HepG2 (cell line): ENCODE data around the gene MNAT1. TPM values are rescaled to one million over a fixed set of nuclear protein-coding genes. Genes with fewer than 3 reads are reported as not detected.

Experiments used
- ATM ChIP-seq: fragments of 450-650 bp; IDR thresholded peaks from 2 replicates; pipeline ENCODE4 v1.7.1; 2017; ENCODE audit warnings: mild to moderate bottlenecking, borderline replicate concordance
- HNF4G ChIP-seq, 2 experiments: sonication (generic) in 1 of 2; formaldehyde crosslinking in 1 of 2; IDR thresholded peaks; 2 replicates each; pipeline versions ENCODE4 v1.4.0 to v1.6.1; 2011 to 2020; ENCODE audit warnings: borderline replicate concordance in 2 of 2, low read depth in 2 of 2, mild to moderate bottlenecking in 2 of 2, low read length in 1 of 2, missing genetic modification reagents in 1 of 2, moderate library complexity in 1 of 2
- MBNL3 ChIP-seq: fragments of 250-450 bp; sonication (Bioruptor Pico); conservative IDR thresholded peaks from 2 replicates; pipeline ENCODE4 v1.8.0; 2022; ENCODE audit warnings: mild to moderate bottlenecking, inconsistent platforms
- MED13 ChIP-seq: sonication (generic); formaldehyde crosslinking; IDR thresholded peaks from 2 replicates; pipeline ENCODE4 v1.5.0; 2020; ENCODE audit warnings: missing genetic modification reagents
- NFIC ChIP-seq: IDR thresholded peaks from 2 replicates; pipeline ENCODE4 v1.6.1; 2012; ENCODE audit warnings: mild to moderate bottlenecking, low read length, inconsistent platforms
- ZFP90 ChIP-seq: sonication (generic); formaldehyde crosslinking; IDR thresholded peaks from 2 replicates; pipeline ENCODE4 v1.8.0; 2022; ENCODE audit warnings: missing genetic modification reagents, mild to moderate bottlenecking, inconsistent platforms, borderline replicate concordance
- ZNF33B ChIP-seq: sonication (generic); formaldehyde crosslinking; IDR thresholded peaks from 2 replicates; pipeline ENCODE4 v1.5.1; 2020; ENCODE audit warnings: mild to moderate bottlenecking, missing genetic modification reagents
- ZNF446 ChIP-seq: sonication (generic); formaldehyde crosslinking; IDR thresholded peaks from 2 replicates; pipeline ENCODE4 v1.5.0; 2020; ENCODE audit warnings: mild to moderate bottlenecking, missing genetic modification reagents
- ZNF501 ChIP-seq: sonication (generic); formaldehyde crosslinking; IDR thresholded peaks from 2 replicates; pipeline ENCODE4 v1.5.1; 2020; ENCODE audit warnings: mild to moderate bottlenecking, moderate library complexity, missing genetic modification reagents
- polyA plus RNA-seq, 8 experiments: library from polyadenylated mRNA; depleted of rRNA in 3 of 8; stranded (reverse) in 7 of 8; unstranded in 1 of 8; fragments of >200 nt; fragmentation: Illumina TruSeq in 4 of 8; extraction: Trizol in 4 of 8; gene quantifications; 2 replicates each; pipeline versions ENCODE4 v1.2.1 to v1.2.3, GENCODE V29; 2011 to 2016; ENCODE audit warnings: low read depth in 4 of 8, missing spikeins in 1 of 8, mixed read lengths in 1 of 8; ENCODE audit not compliant: insufficient read depth in 1 of 8
- total RNA-seq, 5 experiments: library from RNA; depleted of rRNA; stranded (reverse); fragments of >200 nt; fragmentation: Illumina TruSeq; extraction: Trizol; gene quantifications; 2 replicates each; pipeline ENCODE4 v1.2.3, GENCODE V29; 2016; ENCODE audit warnings: low read depth in 1 of 5
- TF ChIP-seq, protein P1 (sequence below): sonication (generic); formaldehyde crosslinking; IDR thresholded peaks from 2 replicates; pipeline ENCODE4 v1.9.0; 2022; ENCODE audit warnings: low read depth, missing genetic modification reagents
- TF ChIP-seq, protein P2 (sequence below): sonication (generic); formaldehyde crosslinking; IDR thresholded peaks from 2 replicates; pipeline ENCODE4 v1.5.0; 2020; ENCODE audit warnings: missing genetic modification reagents, mild to moderate bottlenecking, borderline replicate concordance
- TF ChIP-seq, protein P3 (sequence below): conservative IDR thresholded peaks from 2 replicates; pipeline ENCODE4 v1.6.1; 2018; ENCODE audit warnings: missing genetic modification reagents
- TF ChIP-seq, protein P4 (sequence below): sonication (generic); formaldehyde crosslinking; IDR thresholded peaks from 2 replicates; pipeline ENCODE4 v1.8.0; 2022; ENCODE audit warnings: mild to moderate bottlenecking, missing genetic modification reagents, borderline replicate concordance
- TF ChIP-seq, protein P5 (sequence below): sonication (generic); formaldehyde crosslinking; IDR thresholded peaks from 2 replicates; pipeline ENCODE4 v1.4.0; 2020; ENCODE audit warnings: missing genetic modification reagents
- TF ChIP-seq, protein P6 (sequence below): sonication (generic); formaldehyde crosslinking; IDR thresholded peaks from 2 replicates; pipeline ENCODE4 v1.9.0; 2021; ENCODE audit warnings: missing genetic modification reagents, borderline replicate concordance

The MNAT1 gene
- total and polyA plus RNA-seq, 2 of the 13 experiments (the other 11 are each of a cell fraction or from before 2014, with no cell fraction given), result 49.2 to 94.8 TPM

DNA sequence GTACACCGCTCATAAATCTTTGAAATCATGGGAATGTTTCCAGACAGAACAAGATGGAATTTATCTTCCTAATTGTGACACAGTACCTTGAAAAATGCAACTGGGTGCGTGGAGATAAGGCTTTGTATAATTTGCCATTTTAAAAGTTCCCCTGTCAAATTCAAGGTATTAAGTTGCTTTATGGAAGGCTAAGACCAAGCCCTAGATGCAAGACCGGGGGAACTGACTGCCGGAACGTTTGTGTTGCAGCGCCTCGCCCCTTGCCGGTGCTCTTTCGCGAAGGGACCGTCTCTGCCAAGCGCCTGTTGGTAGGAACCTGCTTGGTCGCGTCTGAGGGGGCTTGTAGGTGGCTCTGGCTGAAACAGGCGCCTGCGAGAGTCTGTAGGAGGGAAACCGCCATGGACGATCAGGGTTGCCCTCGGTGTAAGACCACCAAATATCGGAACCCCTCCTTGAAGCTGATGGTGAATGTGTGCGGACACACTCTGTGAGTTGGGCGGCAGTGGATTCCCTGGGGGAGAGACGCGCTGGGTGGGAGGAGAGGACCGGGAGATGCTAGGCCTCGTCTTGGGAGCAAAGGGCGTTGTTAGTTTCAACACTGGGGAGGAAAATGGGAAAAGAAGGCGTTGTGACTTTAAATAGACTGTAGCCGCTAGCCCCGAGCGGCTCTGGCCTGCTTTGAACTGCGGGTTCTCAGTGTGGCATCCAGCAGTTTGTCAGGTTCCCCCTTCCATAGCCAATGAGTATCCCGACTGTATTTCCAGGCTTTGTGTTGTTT lies at the start of gene MNAT1 (continued):
- TF ChIP-seq, protein P1, sequence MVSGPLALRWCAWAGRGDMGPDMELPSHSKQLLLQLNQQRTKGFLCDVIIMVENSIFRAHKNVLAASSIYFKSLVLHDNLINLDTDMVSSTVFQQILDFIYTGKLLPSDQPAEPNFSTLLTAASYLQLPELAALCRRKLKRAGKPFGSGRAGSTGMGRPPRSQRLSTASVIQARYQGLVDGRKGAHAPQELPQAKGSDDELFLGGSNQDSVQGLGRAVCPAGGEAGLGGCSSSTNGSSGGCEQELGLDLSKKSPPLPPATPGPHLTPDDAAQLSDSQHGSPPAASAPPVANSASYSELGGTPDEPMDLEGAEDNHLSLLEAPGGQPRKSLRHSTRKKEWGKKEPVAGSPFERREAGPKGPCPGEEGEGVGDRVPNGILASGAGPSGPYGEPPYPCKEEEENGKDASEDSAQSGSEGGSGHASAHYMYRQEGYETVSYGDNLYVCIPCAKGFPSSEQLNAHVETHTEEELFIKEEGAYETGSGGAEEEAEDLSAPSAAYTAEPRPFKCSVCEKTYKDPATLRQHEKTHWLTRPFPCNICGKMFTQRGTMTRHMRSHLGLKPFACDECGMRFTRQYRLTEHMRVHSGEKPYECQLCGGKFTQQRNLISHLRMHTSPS, result peak; percentile 46; the same call in 1 of the 2 replicates
- TF ChIP-seq HNF4G (IDR thresholded peaks at IDR 0.05; ENCODE audit: borderline replicate concordance, low read depth, low read length) (peak; percentile 15; the same call in 1 of the 2 replicates), HNF4G (CRISPR knock-in tag; IDR thresholded peaks at IDR 0.05; ENCODE audit: borderline replicate concordance, low read depth) (peak; percentile 81), ZNF446 (CRISPR knock-in tag) (no peak), ATM (no peak), ZNF501 (CRISPR knock-in tag) (peak; percentile 94), MED13 (CRISPR knock-in tag) (no peak), ZFP90 (CRISPR knock-in tag) (no peak), NFIC (peak; percentile 26; the same call in 1 of the 2 replicates), ZNF33B (CRISPR knock-in tag) (no peak), MBNL3 (CRISPR knock-in tag) (no peak)
- TF ChIP-seq, protein P2, sequence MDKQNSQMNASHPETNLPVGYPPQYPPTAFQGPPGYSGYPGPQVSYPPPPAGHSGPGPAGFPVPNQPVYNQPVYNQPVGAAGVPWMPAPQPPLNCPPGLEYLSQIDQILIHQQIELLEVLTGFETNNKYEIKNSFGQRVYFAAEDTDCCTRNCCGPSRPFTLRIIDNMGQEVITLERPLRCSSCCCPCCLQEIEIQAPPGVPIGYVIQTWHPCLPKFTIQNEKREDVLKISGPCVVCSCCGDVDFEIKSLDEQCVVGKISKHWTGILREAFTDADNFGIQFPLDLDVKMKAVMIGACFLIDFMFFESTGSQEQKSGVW (CRISPR knock-in tag), result no peak
- TF ChIP-seq, protein P3, sequence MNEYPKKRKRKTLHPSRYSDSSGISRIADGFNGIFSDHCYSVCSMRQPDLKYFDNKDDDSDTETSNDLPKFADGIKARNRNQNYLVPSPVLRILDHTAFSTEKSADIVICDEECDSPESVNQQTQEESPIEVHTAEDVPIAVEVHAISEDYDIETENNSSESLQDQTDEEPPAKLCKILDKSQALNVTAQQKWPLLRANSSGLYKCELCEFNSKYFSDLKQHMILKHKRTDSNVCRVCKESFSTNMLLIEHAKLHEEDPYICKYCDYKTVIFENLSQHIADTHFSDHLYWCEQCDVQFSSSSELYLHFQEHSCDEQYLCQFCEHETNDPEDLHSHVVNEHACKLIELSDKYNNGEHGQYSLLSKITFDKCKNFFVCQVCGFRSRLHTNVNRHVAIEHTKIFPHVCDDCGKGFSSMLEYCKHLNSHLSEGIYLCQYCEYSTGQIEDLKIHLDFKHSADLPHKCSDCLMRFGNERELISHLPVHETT (CRISPR knock-in tag), result peak; percentile 82
- TF ChIP-seq, protein P4, sequence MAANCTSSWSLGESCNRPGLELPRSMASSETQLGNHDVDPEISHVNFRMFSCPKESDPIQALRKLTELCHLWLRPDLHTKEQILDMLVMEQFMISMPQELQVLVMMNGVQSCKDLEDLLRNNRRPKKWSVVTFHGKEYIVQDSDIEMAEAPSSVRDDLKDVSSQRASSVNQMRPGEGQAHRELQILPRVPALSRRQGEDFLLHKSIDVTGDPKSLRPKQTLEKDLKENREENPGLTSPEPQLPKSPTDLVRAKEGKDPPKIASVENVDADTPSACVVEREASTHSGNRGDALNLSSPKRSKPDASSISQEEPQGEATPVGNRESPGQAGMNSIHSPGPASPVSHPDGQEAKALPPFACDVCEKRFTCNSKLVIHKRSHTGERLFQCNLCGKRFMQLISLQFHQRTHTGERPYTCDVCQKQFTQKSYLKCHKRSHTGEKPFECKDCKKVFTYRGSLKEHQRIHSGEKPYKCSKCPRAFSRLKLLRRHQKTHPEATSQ, result peak; percentile 62; the same call in 1 of the 2 replicates
- TF ChIP-seq, protein P5, sequence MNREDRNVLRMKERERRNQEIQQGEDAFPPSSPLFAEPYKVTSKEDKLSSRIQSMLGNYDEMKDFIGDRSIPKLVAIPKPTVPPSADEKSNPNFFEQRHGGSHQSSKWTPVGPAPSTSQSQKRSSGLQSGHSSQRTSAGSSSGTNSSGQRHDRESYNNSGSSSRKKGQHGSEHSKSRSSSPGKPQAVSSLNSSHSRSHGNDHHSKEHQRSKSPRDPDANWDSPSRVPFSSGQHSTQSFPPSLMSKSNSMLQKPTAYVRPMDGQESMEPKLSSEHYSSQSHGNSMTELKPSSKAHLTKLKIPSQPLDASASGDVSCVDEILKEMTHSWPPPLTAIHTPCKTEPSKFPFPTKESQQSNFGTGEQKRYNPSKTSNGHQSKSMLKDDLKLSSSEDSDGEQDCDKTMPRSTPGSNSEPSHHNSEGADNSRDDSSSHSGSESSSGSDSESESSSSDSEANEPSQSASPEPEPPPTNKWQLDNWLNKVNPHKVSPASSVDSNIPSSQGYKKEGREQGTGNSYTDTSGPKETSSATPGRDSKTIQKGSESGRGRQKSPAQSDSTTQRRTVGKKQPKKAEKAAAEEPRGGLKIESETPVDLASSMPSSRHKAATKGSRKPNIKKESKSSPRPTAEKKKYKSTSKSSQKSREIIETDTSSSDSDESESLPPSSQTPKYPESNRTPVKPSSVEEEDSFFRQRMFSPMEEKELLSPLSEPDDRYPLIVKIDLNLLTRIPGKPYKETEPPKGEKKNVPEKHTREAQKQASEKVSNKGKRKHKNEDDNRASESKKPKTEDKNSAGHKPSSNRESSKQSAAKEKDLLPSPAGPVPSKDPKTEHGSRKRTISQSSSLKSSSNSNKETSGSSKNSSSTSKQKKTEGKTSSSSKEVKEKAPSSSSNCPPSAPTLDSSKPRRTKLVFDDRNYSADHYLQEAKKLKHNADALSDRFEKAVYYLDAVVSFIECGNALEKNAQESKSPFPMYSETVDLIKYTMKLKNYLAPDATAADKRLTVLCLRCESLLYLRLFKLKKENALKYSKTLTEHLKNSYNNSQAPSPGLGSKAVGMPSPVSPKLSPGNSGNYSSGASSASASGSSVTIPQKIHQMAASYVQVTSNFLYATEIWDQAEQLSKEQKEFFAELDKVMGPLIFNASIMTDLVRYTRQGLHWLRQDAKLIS (CRISPR knock-in tag), result no peak; the same call in 1 of the 2 replicates
- TF ChIP-seq, protein P6, sequence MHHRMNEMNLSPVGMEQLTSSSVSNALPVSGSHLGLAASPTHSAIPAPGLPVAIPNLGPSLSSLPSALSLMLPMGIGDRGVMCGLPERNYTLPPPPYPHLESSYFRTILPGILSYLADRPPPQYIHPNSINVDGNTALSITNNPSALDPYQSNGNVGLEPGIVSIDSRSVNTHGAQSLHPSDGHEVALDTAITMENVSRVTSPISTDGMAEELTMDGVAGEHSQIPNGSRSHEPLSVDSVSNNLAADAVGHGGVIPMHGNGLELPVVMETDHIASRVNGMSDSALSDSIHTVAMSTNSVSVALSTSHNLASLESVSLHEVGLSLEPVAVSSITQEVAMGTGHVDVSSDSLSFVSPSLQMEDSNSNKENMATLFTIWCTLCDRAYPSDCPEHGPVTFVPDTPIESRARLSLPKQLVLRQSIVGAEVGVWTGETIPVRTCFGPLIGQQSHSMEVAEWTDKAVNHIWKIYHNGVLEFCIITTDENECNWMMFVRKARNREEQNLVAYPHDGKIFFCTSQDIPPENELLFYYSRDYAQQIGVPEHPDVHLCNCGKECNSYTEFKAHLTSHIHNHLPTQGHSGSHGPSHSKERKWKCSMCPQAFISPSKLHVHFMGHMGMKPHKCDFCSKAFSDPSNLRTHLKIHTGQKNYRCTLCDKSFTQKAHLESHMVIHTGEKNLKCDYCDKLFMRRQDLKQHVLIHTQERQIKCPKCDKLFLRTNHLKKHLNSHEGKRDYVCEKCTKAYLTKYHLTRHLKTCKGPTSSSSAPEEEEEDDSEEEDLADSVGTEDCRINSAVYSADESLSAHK (CRISPR knock-in tag), result 0 out of 2 replicates have a peak, but pooled peaks have one; percentile 52
